CD4-positive, alpha-beta T cell treated with Interleukin-4 for 4 hours (primary cell): ENCODE measurements around the gene WHRN.

Experiments used
- DNase-seq: peaks from one replicate; pipeline ENCODE4 v3.0.0-alpha.2; 2020

Gene WHRN

GRCh38 chr9:114356792-114357191 is 148.5 kb downstream of the WHRN start:
- no peak for DNase-seq

GRCh38 chr9:114355821-114356220 is 149.5 kb downstream of the WHRN start:
- no peak for DNase-seq
